GM12891 (cell line): ENCODE measurements around the gene RAB1A.

Experiments
- PAX5 ChIP-seq: IDR thresholded peaks from 2 replicates; pipeline ENCODE4 v1.6.1; 2011; ENCODE audit warnings: low read length, moderate library complexity, mild to moderate bottlenecking; ENCODE audit not compliant: insufficient read depth, severe bottlenecking
- POLR2A ChIP-seq: IDR thresholded peaks from 2 replicates; pipeline ENCODE4 v1.6.1; 2011; ENCODE audit warnings: low read depth, low read length, control low read depth
- POLR2AphosphoS5 ChIP-seq: IDR thresholded peaks from 2 replicates; pipeline ENCODE4 v1.6.1; 2011; ENCODE audit warnings: low read depth, low read length, control low read depth
- POU2F2 ChIP-seq: IDR thresholded peaks from 2 replicates; pipeline ENCODE4 v1.6.1; 2011; ENCODE audit warnings: low read depth, mild to moderate bottlenecking, control low read depth, low read length, moderate library complexity
- TAF1 ChIP-seq: IDR thresholded peaks from 2 replicates; pipeline ENCODE4 v1.6.1; 2011; ENCODE audit warnings: low read depth, low read length, control low read depth

DNA sequence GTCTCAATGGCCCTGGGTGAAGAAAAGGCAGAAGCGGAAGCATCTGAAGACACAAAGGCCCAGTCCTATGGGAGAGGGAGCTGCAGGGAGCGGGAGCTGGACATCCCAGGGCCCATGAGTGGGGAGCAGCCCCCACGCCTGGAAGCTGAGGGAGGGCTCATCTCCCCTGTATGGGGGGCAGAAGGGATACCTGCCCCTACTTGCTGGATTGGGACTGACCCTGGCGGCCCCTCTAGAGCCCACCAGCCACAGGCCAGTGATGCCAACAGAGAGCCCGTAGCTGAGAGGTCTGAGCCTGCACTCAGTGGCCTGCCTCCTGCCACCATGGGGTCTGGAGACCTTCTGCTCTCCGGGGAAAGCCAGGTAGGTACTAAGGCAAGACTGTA is 60.5 kb downstream of the RAB1A start:
- TF ChIP-seq POLR2AphosphoS5 (no peak), POLR2A (no peak), TAF1 (no peak), POU2F2 (no peak), PAX5 (no peak)
